Ishikawa (cell line): ENCODE measurements around the gene ANKRD65.

Experiments
- CEBPB ChIP-seq: IDR thresholded peaks from 2 replicates; pipeline ENCODE4 v1.6.1; 2012
- CREB1 ChIP-seq: IDR thresholded peaks from 2 replicates; pipeline ENCODE4 v1.6.1; 2012; ENCODE audit warnings: low read depth
- EGR1 ChIP-seq: IDR thresholded peaks from 2 replicates; pipeline ENCODE4 v1.6.1; 2012
- EP300 ChIP-seq: IDR thresholded peaks from 2 replicates; pipeline ENCODE4 v1.6.1; 2012; ENCODE audit warnings: borderline replicate concordance
- FOXM1 ChIP-seq: IDR thresholded peaks from 2 replicates; pipeline ENCODE4 v1.6.1; 2012; ENCODE audit warnings: low read depth, borderline replicate concordance
- MAX ChIP-seq: IDR thresholded peaks from 2 replicates; pipeline ENCODE4 v1.6.1; 2012
- NFIC ChIP-seq: IDR thresholded peaks from 2 replicates; pipeline ENCODE4 v1.6.1; 2012
- RAD21 ChIP-seq: IDR thresholded peaks from 2 replicates; pipeline ENCODE4 v1.6.1; 2012; ENCODE audit warnings: low read depth
- TAF1 ChIP-seq: IDR thresholded peaks from 2 replicates; pipeline ENCODE4 v1.6.1; 2012; ENCODE audit warnings: low read depth, mild to moderate bottlenecking
- TCF12 ChIP-seq: IDR thresholded peaks from 2 replicates; pipeline ENCODE4 v1.6.1; 2012; ENCODE audit warnings: low read depth
- TEAD4 ChIP-seq: IDR thresholded peaks from 2 replicates; pipeline ENCODE4 v1.6.1; 2012
- YY1 ChIP-seq: IDR thresholded peaks from 2 replicates; pipeline ENCODE4 v1.6.1; 2012; ENCODE audit warnings: low read depth
- ZBTB7A ChIP-seq: IDR thresholded peaks from 2 replicates; pipeline ENCODE4 v1.6.1; 2012; ENCODE audit warnings: low read depth
- TF ChIP-seq, protein P1 (sequence below): IDR thresholded peaks from 2 replicates; pipeline ENCODE4 v1.6.1; 2012
- TF ChIP-seq, protein P2 (sequence below): IDR thresholded peaks from 2 replicates; pipeline ENCODE4 v1.6.1; 2012; ENCODE audit warnings: low read depth, mild to moderate bottlenecking

ANKRD65 gene

GRCh38 chr1:1423245-1423597 lies 2.1 kb upstream of the ANKRD65 start:
- no peak for TF ChIP-seq FOXM1

GRCh38 chr1:1422465-1423244 lies 1.6 kb upstream of the ANKRD65 start:
- TF ChIP-seq YY1 (0 out of 2 replicates have a peak, but pooled peaks have one; percentile 65), ZBTB7A (0 out of 2 replicates have a peak, but pooled peaks have one; percentile 39), RAD21 (no peak), FOXM1 (no peak), NFIC (no peak), TCF12 (no peak), EGR1 (no peak), EP300 (no peak), CEBPB (no peak), TEAD4 (peak; percentile 74)
- TF ChIP-seq, protein P1, sequence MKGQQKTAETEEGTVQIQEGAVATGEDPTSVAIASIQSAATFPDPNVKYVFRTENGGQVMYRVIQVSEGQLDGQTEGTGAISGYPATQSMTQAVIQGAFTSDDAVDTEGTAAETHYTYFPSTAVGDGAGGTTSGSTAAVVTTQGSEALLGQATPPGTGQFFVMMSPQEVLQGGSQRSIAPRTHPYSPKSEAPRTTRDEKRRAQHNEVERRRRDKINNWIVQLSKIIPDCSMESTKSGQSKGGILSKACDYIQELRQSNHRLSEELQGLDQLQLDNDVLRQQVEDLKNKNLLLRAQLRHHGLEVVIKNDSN: no peak

DNA sequence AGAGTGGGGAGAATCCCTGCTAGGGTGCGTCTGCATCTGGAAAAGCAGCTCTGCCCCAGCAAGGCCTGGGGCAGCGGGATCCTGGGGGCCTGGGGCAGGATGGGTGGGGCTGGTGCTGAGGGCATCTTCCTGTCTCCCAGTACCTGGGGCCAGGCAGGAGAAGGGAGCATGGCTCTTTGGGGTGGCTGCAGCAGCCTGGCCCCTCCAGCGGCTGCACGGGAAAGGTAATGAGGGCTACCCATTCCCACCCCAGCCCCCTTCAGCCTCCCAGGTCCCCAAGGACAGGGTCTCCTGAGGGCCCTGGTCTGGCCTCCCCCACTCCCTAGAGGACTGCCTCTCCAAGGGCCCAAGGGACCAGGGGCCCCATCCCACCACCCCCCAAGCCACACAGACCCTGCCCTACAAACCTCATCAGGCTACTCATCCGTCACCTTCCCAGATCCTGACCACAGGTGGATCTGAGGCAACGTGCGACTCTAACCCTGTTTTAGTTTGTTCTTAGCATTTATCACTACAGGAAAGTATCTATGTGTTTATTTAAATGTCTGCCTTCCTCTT lies 910 bp upstream of the ANKRD65 start:
- TF ChIP-seq CREB1: no peak
- TF ChIP-seq TAF1: no peak
- TF ChIP-seq TEAD4: no peak
- no peak for TF ChIP-seq FOXM1
- TF ChIP-seq NFIC: no peak
- TF ChIP-seq ZBTB7A: no peak

DNA sequence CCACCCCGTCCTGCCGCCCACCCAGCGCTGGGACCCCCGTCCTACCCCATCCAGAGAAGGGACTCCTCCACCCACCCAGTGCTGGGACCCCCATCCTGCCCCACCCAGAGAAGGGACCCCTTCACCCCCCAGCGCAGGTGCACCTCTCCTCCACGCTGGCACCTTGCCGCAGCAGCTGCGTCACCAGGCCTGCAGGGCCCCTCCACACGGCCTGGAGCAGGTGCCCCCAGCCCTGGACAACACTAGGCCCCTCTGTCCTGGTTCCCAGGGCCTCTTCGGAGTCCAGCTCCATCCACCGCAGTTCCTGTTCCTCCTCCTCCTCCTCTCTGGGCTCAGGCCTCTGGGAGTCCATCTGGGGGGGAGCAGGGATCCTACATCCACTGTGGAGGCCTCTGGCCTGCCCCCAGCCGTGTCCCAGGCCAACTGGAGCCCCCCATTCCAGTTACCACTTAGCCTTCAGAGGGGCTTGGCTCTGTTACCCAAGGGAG lies 378 bp downstream of the ANKRD65 start:
- TF ChIP-seq YY1: no peak

DNA sequence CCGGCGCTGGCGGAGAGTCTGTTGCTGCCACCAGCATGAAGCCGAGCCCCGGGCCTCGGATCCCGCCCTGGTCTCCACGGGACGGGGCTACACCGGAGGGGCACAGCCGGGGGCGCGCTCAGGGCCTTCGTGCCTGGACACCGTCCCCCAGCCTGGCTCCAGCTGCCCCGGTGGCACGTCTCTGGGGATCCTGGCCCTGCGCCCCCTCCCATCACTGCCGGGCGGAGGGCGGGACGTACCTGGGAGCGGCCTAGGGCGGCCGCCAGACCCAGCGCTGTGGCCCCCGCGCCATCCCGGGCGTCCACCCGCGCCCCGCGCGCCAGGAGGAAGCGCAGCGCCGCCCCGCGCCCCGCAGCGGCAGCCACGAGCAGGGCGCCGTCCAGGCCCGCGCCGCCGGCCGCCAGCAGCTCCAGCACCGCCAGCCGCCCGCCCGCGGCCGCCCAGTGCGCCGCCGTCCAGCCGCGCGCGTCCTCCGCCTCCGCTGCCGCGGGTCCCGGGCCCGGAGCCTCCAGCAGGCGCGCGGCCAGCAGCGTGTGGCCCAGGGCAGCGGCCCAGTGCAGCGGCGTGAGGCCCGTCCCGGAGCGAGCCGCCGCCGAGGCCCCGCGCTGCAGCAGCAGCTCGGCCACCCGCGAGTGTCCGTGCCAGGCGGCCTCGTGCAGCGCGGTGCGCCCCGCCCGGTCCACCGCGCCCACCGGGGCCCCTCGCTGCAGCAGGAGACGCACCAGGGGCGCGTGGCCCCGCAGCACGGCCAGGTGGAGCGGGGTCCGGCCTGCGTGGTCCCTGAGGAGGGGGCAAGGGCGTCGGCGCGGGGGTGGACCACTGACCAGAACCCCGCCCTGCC lies 1.0 kb downstream of the ANKRD65 start:
- TF ChIP-seq FOXM1 (no peak), TEAD4 (no peak), MAX (no peak), ZBTB7A (no peak), NFIC (no peak), CEBPB (no peak), CREB1 (no peak)
- TF ChIP-seq, protein P2, sequence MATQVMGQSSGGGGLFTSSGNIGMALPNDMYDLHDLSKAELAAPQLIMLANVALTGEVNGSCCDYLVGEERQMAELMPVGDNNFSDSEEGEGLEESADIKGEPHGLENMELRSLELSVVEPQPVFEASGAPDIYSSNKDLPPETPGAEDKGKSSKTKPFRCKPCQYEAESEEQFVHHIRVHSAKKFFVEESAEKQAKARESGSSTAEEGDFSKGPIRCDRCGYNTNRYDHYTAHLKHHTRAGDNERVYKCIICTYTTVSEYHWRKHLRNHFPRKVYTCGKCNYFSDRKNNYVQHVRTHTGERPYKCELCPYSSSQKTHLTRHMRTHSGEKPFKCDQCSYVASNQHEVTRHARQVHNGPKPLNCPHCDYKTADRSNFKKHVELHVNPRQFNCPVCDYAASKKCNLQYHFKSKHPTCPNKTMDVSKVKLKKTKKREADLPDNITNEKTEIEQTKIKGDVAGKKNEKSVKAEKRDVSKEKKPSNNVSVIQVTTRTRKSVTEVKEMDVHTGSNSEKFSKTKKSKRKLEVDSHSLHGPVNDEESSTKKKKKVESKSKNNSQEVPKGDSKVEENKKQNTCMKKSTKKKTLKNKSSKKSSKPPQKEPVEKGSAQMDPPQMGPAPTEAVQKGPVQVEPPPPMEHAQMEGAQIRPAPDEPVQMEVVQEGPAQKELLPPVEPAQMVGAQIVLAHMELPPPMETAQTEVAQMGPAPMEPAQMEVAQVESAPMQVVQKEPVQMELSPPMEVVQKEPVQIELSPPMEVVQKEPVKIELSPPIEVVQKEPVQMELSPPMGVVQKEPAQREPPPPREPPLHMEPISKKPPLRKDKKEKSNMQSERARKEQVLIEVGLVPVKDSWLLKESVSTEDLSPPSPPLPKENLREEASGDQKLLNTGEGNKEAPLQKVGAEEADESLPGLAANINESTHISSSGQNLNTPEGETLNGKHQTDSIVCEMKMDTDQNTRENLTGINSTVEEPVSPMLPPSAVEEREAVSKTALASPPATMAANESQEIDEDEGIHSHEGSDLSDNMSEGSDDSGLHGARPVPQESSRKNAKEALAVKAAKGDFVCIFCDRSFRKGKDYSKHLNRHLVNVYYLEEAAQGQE: no peak

GRCh38 chr1:1419363-1419812 lies 1.7 kb downstream of the ANKRD65 start:
- TF ChIP-seq, protein P2: no peak
- no peak for TF ChIP-seq TCF12
- TF ChIP-seq CREB1: no peak
- no peak for TF ChIP-seq TAF1
- TF ChIP-seq TEAD4: no peak
- no peak for TF ChIP-seq MAX
- no peak for TF ChIP-seq EP300
- no peak for TF ChIP-seq FOXM1
- TF ChIP-seq EGR1: no peak
- TF ChIP-seq NFIC: no peak
- TF ChIP-seq, protein P1: no peak
- TF ChIP-seq CEBPB: no peak
- no peak for TF ChIP-seq RAD21
- no peak for TF ChIP-seq YY1
